PC-3 (cell line): Measurements from ENCODE around the gene FLNB.
"Not testable (repeated sequence)": the region's sequence is repeated elsewhere in the genome, so short reads cannot be mapped to it uniquely, and the experiment has no call there.

Source experiments
- CTCF ChIP-seq: fragments of 300-600 bp; sonication (generic); conservative IDR thresholded peaks from 2 replicates; pipeline ENCODE4 v1.5.1; 2017; ENCODE audit warnings: antibody characterized with exemption, low read depth, mild to moderate bottlenecking, low read length
- EZH2 ChIP-seq: fragments of 300-600 bp; sonication (generic); IDR thresholded peaks from one replicate; pipeline ENCODE4 v1.6.1; 2017; ENCODE audit warnings: antibody characterized with exemption, mild to moderate bottlenecking, low read length; ENCODE audit not compliant: unreplicated experiment
- EZH2phosphoT487 ChIP-seq: fragments of 300-600 bp; sonication (generic); IDR thresholded peaks from 2 replicates; pipeline ENCODE4 v1.6.1; 2018; ENCODE audit warnings: mild to moderate bottlenecking, antibody characterized with exemption, low read length, borderline replicate concordance

- not testable (repeated sequence) for TF ChIP-seq EZH2, CTCF, EZH2phosphoT487
Observed at GRCh38 chr3:58201451-58201850, 193.2 kb downstream of the FLNB start.
